GM19455 (cell line): ENCODE data around the gene ASPN.

Experiments used
- ATAC-seq: cut with Tn5 transposase; IDR thresholded peaks from one replicate; pipeline ENCODE4 v1.9.1; 2021; ENCODE audit not compliant: unreplicated experiment

ASPN gene

GRCh38 chr9:92506184-92506857 lies 24.0 kb upstream of the ASPN start:
- no peak for ATAC-seq

- ATAC-seq: no peak
These were observed 22.6 kb upstream of the ASPN start for GRCh38 chr9:92504881-92505280.

- no peak for ATAC-seq
These were observed 20.9 kb upstream of the ASPN start for GRCh38 chr9:92503156-92503555.

- ATAC-seq: no peak
These were observed 19.5 kb upstream of the ASPN start for GRCh38 chr9:92501671-92502393.

GRCh38 chr9:92500725-92501124 lies 18.4 kb upstream of the ASPN start:
- ATAC-seq: no peak

- ATAC-seq: no peak
These were observed 17.4 kb upstream of the ASPN start for GRCh38 chr9:92499701-92500100.

GRCh38 chr9:92496396-92497176 lies 14.3 kb upstream of the ASPN start:
- ATAC-seq: no peak

- ATAC-seq: no peak
These were observed 12.6 kb upstream of the ASPN start for GRCh38 chr9:92494856-92495255.

- ATAC-seq: no peak
These were observed 11.6 kb upstream of the ASPN start for GRCh38 chr9:92493749-92494387.

GRCh38 chr9:92492781-92493401 lies 10.6 kb upstream of the ASPN start:
- no peak for ATAC-seq

GRCh38 chr9:92488681-92489550 lies 6.6 kb upstream of the ASPN start:
- ATAC-seq: no peak

GRCh38 chr9:92486371-92486770 lies 4.1 kb upstream of the ASPN start:
- no peak for ATAC-seq

GRCh38 chr9:92484563-92484962 lies 2.3 kb upstream of the ASPN start:
- no peak for ATAC-seq

GRCh38 chr9:92483627-92484545 lies 1.6 kb upstream of the ASPN start:
- ATAC-seq: no peak

- ATAC-seq: no peak
These were observed 499 bp upstream of the ASPN start for GRCh38 chr9:92482805-92483204.

GRCh38 chr9:92480986-92481633 lies 1.2 kb downstream of the ASPN start:
- ATAC-seq: no peak

- no peak for ATAC-seq
These were observed 2.0 kb downstream of the ASPN start for GRCh38 chr9:92480291-92480771.

- ATAC-seq: no peak
These were observed 3.0 kb downstream of the ASPN start for GRCh38 chr9:92479346-92479745.
